Measurements from ENCODE around the gene DPP6. TPM values are rescaled to one million over a fixed set of nuclear protein-coding genes. Genes with fewer than 3 reads are reported as not detected.
"Not testable (repeated sequence)": the region's sequence is repeated elsewhere in the genome, so short reads cannot be mapped to it uniquely, and the experiment has no call there.

DPP6 gene
- total and polyA plus RNA-seq, 8 donors, result 1.0 to 11.2 (median 2.6) TPM

GRCh38 chr7:154928136-154929005 lies 876.2 kb downstream of the DPP6 start:
- Histone ChIP-seq H3K4me1 (peaks cover 0 to 3% (median 0%) of the 10 kb centered on the region in 3 donors), H3K36me3 (no peaks in the 10 kb centered on the region), H3K27me3 (no peaks in the 10 kb centered on the region), H3K4me3 (peak overlapping the region; percentile 19 to 70 (median 50)), H3K27ac (peak overlapping the region; percentile 72 to 93 (median 80)), H3K9me3 (no peaks in the 10 kb centered on the region)
- intact Hi-C loops (cut with DNase I), result loop anchor here in 1 of 3 donors (10.0 kb wide), 1 partner anchor 416 kb away; no protein-coding TSS in a partner anchor
- FAIRE-seq, result peak; percentile 99
- no peak for TF ChIP-seq CTCF (IDR thresholded peaks at IDR 0.05)
- ATAC-seq, result peak; percentile 91 to 95 (median 91)
- DNase-seq, result peak in 2 of 6 donors; percentile 25 to 58
- WGBS, 2 donors, result 9 to 17% methylated on average over 17 of the region's 17 CpGs

- H3K4me1 ChIP-seq, result peaks cover 0 to 3% (median 0%) of the 10 kb centered on the region in 3 donors
- peak; percentile 17 to 34 (median 29) for ATAC-seq
- no peaks in the 10 kb centered on the region for H3K27me3 ChIP-seq
- peak overlapping the region; percentile 72 to 93 (median 80) for H3K27ac ChIP-seq
- intact Hi-C loops (cut with DNase I), result loop anchor here in 1 of 3 donors (10.0 kb wide), 1 partner anchor 416 kb away; no protein-coding TSS in a partner anchor
- no peaks in the 10 kb centered on the region for H3K36me3 ChIP-seq
- no peak for TF ChIP-seq CTCF (IDR thresholded peaks at IDR 0.05)
- peak overlapping the region; percentile 19 to 70 (median 50) for H3K4me3 ChIP-seq
- no peak for DNase-seq
- WGBS, 2 donors, result 43 to 51% methylated on average over 9 of the region's 9 CpGs
- no peaks in the 10 kb centered on the region for H3K9me3 ChIP-seq
- FAIRE-seq, result no peak
Observed at GRCh38 chr7:154929006-154929726, 877.0 kb downstream of the DPP6 start.

GRCh38 chr7:154931906-154932305 lies 879.7 kb downstream of the DPP6 start:
- DNase-seq (no peak), FAIRE-seq (no peak), ATAC-seq (no peak)
- intact Hi-C loops (cut with DNase I), result no loop called here
- Histone ChIP-seq H3K36me3 (no peaks in the 10 kb centered on the region), H3K27me3 (no peaks in the 10 kb centered on the region), H3K27ac (no peak overlapping the region), H3K9me3 (peaks cover 0 to 4% (median 0%) of the 10 kb centered on the region in 4 donors), H3K4me1 (peaks cover 0 to 3% (median 0%) of the 10 kb centered on the region in 3 donors), H3K4me3 (no peak overlapping the region)
- TF ChIP-seq CTCF (IDR thresholded peaks at IDR 0.05), result no peak
- WGBS, 2 donors, result 95 to 97% methylated on average over 2 of the region's 2 CpGs

- H3K4me1 ChIP-seq; H3K27ac ChIP-seq; H3K4me3 ChIP-seq; H3K36me3 ChIP-seq; ATAC-seq; H3K9me3 ChIP-seq; FAIRE-seq; DNase-seq; H3K27me3 ChIP-seq; intact Hi-C loops (cut with DNase I): not testable (repeated sequence)
- 93 to 95% methylated on average over 5 of the region's 5 CpGs for WGBS, 2 donors
Observed at GRCh38 chr7:154934353-154934952, 882.3 kb downstream of the DPP6 start.

GRCh38 chr7:154937837-154938236 lies 885.6 kb downstream of the DPP6 start:
- no peak for TF ChIP-seq CTCF (IDR thresholded peaks at IDR 0.05)
- no peaks in the 10 kb centered on the region for H3K36me3 ChIP-seq
- H3K9me3 ChIP-seq, result peaks cover 0 to 4% (median 0%) of the 10 kb centered on the region in 4 donors
- no peaks in the 10 kb centered on the region for H3K27me3 ChIP-seq
- FAIRE-seq (peak; percentile 32), DNase-seq (no peak), ATAC-seq (no peak)
- no peak overlapping the region for H3K27ac ChIP-seq
- WGBS, 2 donors, result 64 to 77% methylated on average over 1 of the region's 1 CpG
- H3K4me1 ChIP-seq, result no peaks in the 10 kb centered on the region
- H3K4me3 ChIP-seq, result no peak overlapping the region
- intact Hi-C loops (cut with DNase I), result no loop called here
